ENCODE measurements around the gene UBAC2. TPM values are rescaled to one million over a fixed set of nuclear protein-coding genes. Genes with fewer than 3 reads are reported as not detected.
A peak's percentile ranks its signal among the peaks of the same experiment; 100 is the strongest.

Gene UBAC2
- total RNA-seq, 4 donors from 2014 or later = 43.5 to 59.6 (median 52.0) TPM

GRCh38 chr13:99174533-99175100, 26.0 kb upstream of the UBAC2 start:
- Histone ChIP-seq H3K27me3 (peaks cover 0 to 9% of the 10 kb centered on the region in 2 donors), H3K27ac (no peak overlapping the region), H3K4me3 (no peak overlapping the region), H3K36me3 (no peaks in the 10 kb centered on the region), H3K9me3 (no peaks in the 10 kb centered on the region), H3K4me1 (peaks cover 0 to 4% (median 0%) of the 10 kb centered on the region in 4 donors)
- TF ChIP-seq POLR2A (IDR thresholded peaks at IDR 0.05) (no peak), CTCF (IDR thresholded peaks at IDR 0.05) (no peak), EP300 (IDR thresholded peaks at IDR 0.05) (no peak)
- WGBS, 2 donors = 65 to 72% methylated on average over 2 of the region's 2 CpGs
- no peak for DNase-seq (ENCODE audit: low spot score in 2 of 2)

GRCh38 chr13:99176309-99177276, 24.1 kb upstream of the UBAC2 start:
- Histone ChIP-seq H3K4me3 (no peak overlapping the region), H3K27me3 (peaks cover 0 to 9% of the 10 kb centered on the region in 2 donors), H3K36me3 (no peaks in the 10 kb centered on the region), H3K9me3 (no peaks in the 10 kb centered on the region), H3K4me1 (peaks cover 0 to 4% (median 0%) of the 10 kb centered on the region in 4 donors), H3K27ac (no peak overlapping the region)
- TF ChIP-seq POLR2A (IDR thresholded peaks at IDR 0.05) (no peak), CTCF (IDR thresholded peaks at IDR 0.05) (peak; percentile 79 to 88 (median 88))
- DNase-seq (ENCODE audit: low spot score in 2 of 2) = peak; percentile 36 to 78
- WGBS, 2 donors = 27 to 29% methylated on average over 24 of the region's 24 CpGs

- H3K4me3 ChIP-seq = no peak overlapping the region
- TF ChIP-seq POLR2A (IDR thresholded peaks at IDR 0.05) = no peak
- TF ChIP-seq EP300 (IDR thresholded peaks at IDR 0.05) = no peak
- no peak for TF ChIP-seq CTCF (IDR thresholded peaks at IDR 0.05)
- H3K9me3 ChIP-seq = peaks cover 0 to 10% (median 6%) of the 10 kb centered on the region in 4 donors
- H3K27me3 ChIP-seq = peaks cover 0 to 9% of the 10 kb centered on the region in 2 donors
- no peak for DNase-seq (ENCODE audit: low spot score in 2 of 2)
- no peaks in the 10 kb centered on the region for H3K36me3 ChIP-seq
- H3K4me1 ChIP-seq = peaks cover 0 to 4% (median 0%) of the 10 kb centered on the region in 4 donors
- H3K27ac ChIP-seq = no peak overlapping the region
- WGBS, 2 donors = 74 to 87% methylated on average over 4 of the region's 4 CpGs
Observed at GRCh38 chr13:99178636-99179035, 22.0 kb upstream of the UBAC2 start.

- Histone ChIP-seq H3K36me3 (no peaks in the 10 kb centered on the region), H3K4me3 (no peak overlapping the region), H3K27ac (no peak overlapping the region), H3K27me3 (peaks cover 0 to 9% of the 10 kb centered on the region in 2 donors), H3K4me1 (peaks cover 0 to 4% (median 0%) of the 10 kb centered on the region in 4 donors), H3K9me3 (peaks cover 0 to 10% (median 6%) of the 10 kb centered on the region in 4 donors)
- TF ChIP-seq POLR2A (IDR thresholded peaks at IDR 0.05) (no peak), EP300 (IDR thresholded peaks at IDR 0.05) (no peak), CTCF (IDR thresholded peaks at IDR 0.05) (no peak)
- DNase-seq (ENCODE audit: low spot score in 2 of 2) = no peak
- WGBS, 2 donors = 70 to 73% methylated on average over 3 of the region's 3 CpGs
Observed at GRCh38 chr13:99179460-99179859, 21.2 kb upstream of the UBAC2 start.

- Histone ChIP-seq H3K9me3 (peaks cover 0 to 10% (median 6%) of the 10 kb centered on the region in 4 donors), H3K27me3 (no peaks in the 10 kb centered on the region), H3K36me3 (no peaks in the 10 kb centered on the region), H3K27ac (no peak overlapping the region), H3K4me1 (no peaks in the 10 kb centered on the region), H3K4me3 (no peak overlapping the region)
- TF ChIP-seq CTCF (IDR thresholded peaks at IDR 0.05) (no peak), EP300 (IDR thresholded peaks at IDR 0.05) (no peak), POLR2A (IDR thresholded peaks at IDR 0.05) (no peak)
- WGBS, 2 donors = 90 to 97% methylated on average over 1 of the region's 1 CpG
- DNase-seq (ENCODE audit: low spot score in 2 of 2) = no peak
Observed at GRCh38 chr13:99182439-99182838, 18.2 kb upstream of the UBAC2 start.

Measured in tibial nerve (tissue), 4 donors.